GM23338 (cell line): ENCODE measurements around the gene MYG1. TPM values are rescaled to one million over a fixed set of nuclear protein-coding genes. Genes with fewer than 3 reads are reported as not detected.
A peak's percentile ranks its signal among the peaks of the same experiment; 100 is the strongest.

Source experiments
- ATAC-seq: fragments of 200-7000 bp; cut with Tn5 transposase; 3 replicates; pipeline ENCODE4 v1.9.1; 2020
- DNase-seq: peaks from one replicate; pipeline ENCODE4 v3.0.0-alpha.2; 2015; ENCODE audit warnings: low spot score
- H2AFZ ChIP-seq: fragments of 200-600 bp; sonication (generic); 2 replicates; pipeline ENCODE4 v1.8.0; 2016; ENCODE audit warnings: antibody characterized with exemption, mild to moderate bottlenecking, moderate library complexity
- H3F3A ChIP-seq: fragments of 200-600 bp; sonication (generic); replicated peaks from 2 replicates; pipeline ENCODE4 v1.8.0; 2017; ENCODE audit warnings: antibody characterized with exemption, mixed run types, low read depth
- H3K27ac ChIP-seq: fragments of 200-600 bp; sonication (generic); 2 replicates; pipeline ENCODE4 v1.6.1; 2016; ENCODE audit warnings: low read depth
- H3K27me3 ChIP-seq: fragments of 200-600 bp; sonication (generic); 2 replicates; pipeline ENCODE4 v1.8.0; 2016; ENCODE audit warnings: mild to moderate bottlenecking, mixed run types, moderate library complexity; ENCODE audit not compliant: insufficient read depth
- H3K36me3 ChIP-seq: fragments of 200-600 bp; sonication (generic); 2 replicates; pipeline ENCODE4 v1.8.0; 2016; ENCODE audit warnings: mild to moderate bottlenecking; ENCODE audit not compliant: insufficient read depth
- H3K4me1 ChIP-seq: fragments of 200-600 bp; sonication (generic); 2 replicates; pipeline ENCODE4 v1.8.0; 2016; ENCODE audit warnings: mild to moderate bottlenecking, moderate library complexity; ENCODE audit not compliant: insufficient read depth
- H3K4me2 ChIP-seq: fragments of 200-600 bp; sonication (generic); 2 replicates; pipeline ENCODE4 v1.7.1; 2017; ENCODE audit warnings: mixed run types
- H3K4me3 ChIP-seq: fragments of 200-600 bp; sonication (generic); 2 replicates; pipeline ENCODE4 v1.6.1; 2016; ENCODE audit warnings: mixed run types
- H3K79me2 ChIP-seq: fragments of 200-600 bp; sonication (generic); replicated peaks from 2 replicates; pipeline ENCODE4 v1.8.0; 2017; ENCODE audit warnings: mild to moderate bottlenecking; ENCODE audit not compliant: insufficient read depth
- H3K9me2 ChIP-seq: fragments of 200-600 bp; sonication (generic); 2 replicates; pipeline ENCODE4 v1.8.0; 2017; ENCODE audit not compliant: insufficient read depth
- H4K20me1 ChIP-seq: fragments of 200-600 bp; sonication (generic); replicated peaks from 2 replicates; pipeline ENCODE4 v1.8.0; 2017; ENCODE audit warnings: mild to moderate bottlenecking; ENCODE audit not compliant: insufficient read depth
- H3K27ac Mint-ChIP-seq: 2 replicates; pipeline ENCODE4 v1.8.0; 2020; ENCODE audit warnings: inconsistent platforms, mild to moderate bottlenecking, moderate library complexity, mixed read lengths
- H3K27me3 Mint-ChIP-seq: 3 replicates; pipeline ENCODE4 v1.8.0; 2022; ENCODE audit warnings: low read depth, mild to moderate bottlenecking, moderate library complexity, mixed read lengths, inconsistent platforms; ENCODE audit not compliant: insufficient read depth, poor library complexity
- H3K36me3 Mint-ChIP-seq: 3 replicates; pipeline ENCODE4 v1.8.0; 2021; ENCODE audit warnings: low read depth, mild to moderate bottlenecking, inconsistent platforms, moderate library complexity, mixed read lengths
- H3K4me1 Mint-ChIP-seq: 3 replicates; pipeline ENCODE4 v1.8.0; 2020; ENCODE audit warnings: mild to moderate bottlenecking, inconsistent platforms, mixed read lengths
- H3K4me3 Mint-ChIP-seq: 3 replicates; pipeline ENCODE4 v1.8.0; 2021; ENCODE audit warnings: moderate library complexity, mild to moderate bottlenecking, inconsistent platforms, mixed read lengths
- H3K9me3 Mint-ChIP-seq: 3 replicates; pipeline ENCODE4 v1.8.0; 2020; ENCODE audit warnings: moderate library complexity, mild to moderate bottlenecking, inconsistent platforms, mixed read lengths
- CREB1 ChIP-seq: fragments of 250-450 bp; sonication (Bioruptor Pico); IDR thresholded peaks from 2 replicates; pipeline ENCODE4 v1.5.0; 2020; ENCODE audit warnings: low read depth, mild to moderate bottlenecking, moderate library complexity
- CTCF ChIP-seq, 2 experiments: fragments of 200-600 bp in 1 of 2; sonication (generic) in 1 of 2; conservative IDR thresholded peaks; 2 replicates each; pipeline versions ENCODE4 v1.5.1 to v1.6.1; 2016 to 2017; ENCODE audit warnings: antibody characterized with exemption in 2 of 2, low read depth in 2 of 2, mild to moderate bottlenecking in 2 of 2, moderate library complexity in 1 of 2
- EZH2 ChIP-seq: fragments of 200-600 bp; sonication (generic); IDR thresholded peaks from one replicate; pipeline ENCODE4 v1.8.0; 2017; ENCODE audit warnings: antibody characterized with exemption, mild to moderate bottlenecking, low read depth; ENCODE audit not compliant: unreplicated experiment
- JUNB ChIP-seq: IDR thresholded peaks from one replicate; pipeline ENCODE4 v1.6.1; 2016; ENCODE audit warnings: antibody characterized with exemption; ENCODE audit not compliant: unreplicated experiment
- NANOG ChIP-seq: IDR thresholded peaks from 2 replicates; pipeline ENCODE4 v1.6.1; 2016; ENCODE audit warnings: antibody characterized with exemption, borderline replicate concordance
- POLR2AphosphoS5 ChIP-seq: IDR thresholded peaks from 2 replicates; pipeline ENCODE4 v1.6.1; 2016; ENCODE audit warnings: antibody characterized with exemption, low read depth
- REST ChIP-seq: IDR thresholded peaks from one replicate; pipeline ENCODE4 v1.6.1; 2018; ENCODE audit warnings: antibody characterized with exemption; ENCODE audit not compliant: unreplicated experiment
- STAT1 ChIP-seq: IDR thresholded peaks from one replicate; pipeline ENCODE4 v1.6.1; 2016; ENCODE audit warnings: antibody characterized with exemption; ENCODE audit not compliant: unreplicated experiment
- ZNF114 ChIP-seq: fragments of 250-450 bp; sonication (Bioruptor Pico); IDR thresholded peaks from 2 replicates; pipeline ENCODE4 v1.5.0; 2020; ENCODE audit warnings: mild to moderate bottlenecking, moderate library complexity
- ZNF331 ChIP-seq: fragments of 250-450 bp; sonication (Bioruptor Pico); IDR thresholded peaks from 2 replicates; pipeline ENCODE4 v1.5.0; 2020; ENCODE audit warnings: low read depth, mild to moderate bottlenecking, moderate library complexity
- polyA plus RNA-seq: library from polyadenylated mRNA; unstranded; fragments of >200 nt; fragmentation: Nextera tagmentation; extraction: Ambion mirVana; gene quantifications from 2 replicates; pipeline ENCODE4 v1.2.1, GENCODE V29; 2016
- total RNA-seq: library from RNA; depleted of rRNA; stranded (reverse); fragments of >200 nt; shearing (Covaris generic); gene quantifications from 2 replicates; pipeline ENCODE4 v1.2.3, GENCODE V29; 2014
- TF ChIP-seq, protein P1 (sequence below): IDR thresholded peaks from 2 replicates; pipeline ENCODE4 v1.6.1; 2016; ENCODE audit warnings: antibody characterized with exemption

The MYG1 gene
- total and polyA plus RNA-seq, 2 experiments from 2014 or later = 66.5 to 94.2 TPM

DNA sequence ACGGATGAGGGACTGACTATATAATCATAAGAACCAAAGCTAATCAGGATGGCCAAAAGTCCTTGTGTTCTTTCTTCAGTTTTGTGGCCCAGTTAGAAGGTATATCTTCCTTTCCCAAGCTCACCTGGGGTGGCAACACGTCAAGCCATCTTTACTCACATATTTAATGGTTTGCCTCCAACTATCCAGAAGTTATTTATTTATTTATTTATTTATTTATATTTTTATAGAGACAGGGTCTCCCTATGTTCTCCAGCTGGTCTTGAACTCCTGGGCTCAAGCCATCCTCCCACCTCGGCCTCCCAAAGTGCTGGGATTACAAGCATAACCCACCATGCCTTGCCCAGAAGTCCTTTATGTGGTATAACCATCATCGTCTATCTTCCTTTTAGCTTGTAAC lies 48.4 kb downstream of the MYG1 start (continued):
- TF ChIP-seq REST = no peak
- no peak for TF ChIP-seq ZNF114 (CRISPR knock-in tag)
- TF ChIP-seq EZH2 = no peak
- no peak for TF ChIP-seq CREB1 (CRISPR knock-in tag)
- no peak for TF ChIP-seq ZNF331
- no peak for TF ChIP-seq POLR2AphosphoS5
- TF ChIP-seq STAT1 = no peak
- TF ChIP-seq NANOG = no peak
- no peak for TF ChIP-seq CTCF (conservative IDR thresholded peaks at IDR 0.05; ENCODE audit: low read depth in 2 of 2)
- TF ChIP-seq, protein P1, sequence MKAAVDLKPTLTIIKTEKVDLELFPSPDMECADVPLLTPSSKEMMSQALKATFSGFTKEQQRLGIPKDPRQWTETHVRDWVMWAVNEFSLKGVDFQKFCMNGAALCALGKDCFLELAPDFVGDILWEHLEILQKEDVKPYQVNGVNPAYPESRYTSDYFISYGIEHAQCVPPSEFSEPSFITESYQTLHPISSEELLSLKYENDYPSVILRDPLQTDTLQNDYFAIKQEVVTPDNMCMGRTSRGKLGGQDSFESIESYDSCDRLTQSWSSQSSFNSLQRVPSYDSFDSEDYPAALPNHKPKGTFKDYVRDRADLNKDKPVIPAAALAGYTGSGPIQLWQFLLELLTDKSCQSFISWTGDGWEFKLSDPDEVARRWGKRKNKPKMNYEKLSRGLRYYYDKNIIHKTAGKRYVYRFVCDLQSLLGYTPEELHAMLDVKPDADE = no peak
- TF ChIP-seq JUNB = no peak

DNA sequence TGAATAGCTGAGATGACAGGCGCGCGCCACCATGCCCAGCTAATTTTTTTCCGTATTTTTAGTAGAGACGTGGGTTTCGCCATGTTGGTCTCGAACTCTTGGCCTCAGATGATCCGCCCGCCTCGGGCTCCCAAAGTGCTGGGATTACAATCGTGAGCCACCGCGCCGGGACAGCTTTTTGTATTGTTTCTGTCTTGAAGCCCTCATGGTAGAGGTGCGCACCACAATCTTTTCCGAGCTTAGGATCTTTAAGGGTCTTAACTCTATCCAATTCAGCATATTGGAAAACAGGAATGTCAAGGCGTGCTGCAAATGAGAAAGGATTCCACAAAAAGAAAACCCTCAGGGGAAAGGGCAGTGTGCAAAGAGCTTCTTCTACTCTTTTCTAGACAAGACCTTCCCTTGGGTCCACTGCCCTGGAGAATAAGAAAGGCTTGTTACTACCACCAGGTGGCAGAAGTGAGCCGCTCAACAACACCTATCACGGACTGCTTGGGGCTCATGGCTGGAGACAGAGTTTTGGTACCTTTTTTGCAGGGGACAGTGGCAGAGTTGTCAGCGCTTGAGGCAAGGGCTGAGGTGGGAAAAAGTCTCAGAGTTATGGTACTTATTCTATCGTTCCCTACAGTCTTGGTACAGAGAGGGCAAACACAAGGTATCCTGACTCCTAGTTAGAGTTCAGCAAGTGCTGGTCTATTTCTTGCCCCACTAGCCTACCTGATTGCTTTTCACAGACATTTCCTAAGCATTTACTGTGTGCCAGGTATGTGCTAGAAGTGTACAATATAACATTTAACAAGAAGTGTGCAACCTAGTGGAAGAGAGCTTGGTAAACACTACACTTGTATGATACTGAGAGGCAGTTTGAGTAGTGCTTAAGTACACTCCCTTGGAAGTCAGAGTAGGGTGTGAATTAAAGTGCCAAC lies 53.1 kb downstream of the MYG1 start:
- Histone ChIP-seq H2AFZ (peak overlapping the region; percentile 44), H3K4me3 (no peak overlapping the region), H3K4me1 (no peaks in the 10 kb centered on the region), H4K20me1 (no peaks in the 10 kb centered on the region), H3K27ac (no peak overlapping the region), H3K36me3 (no peaks in the 10 kb centered on the region), H3F3A (no peaks in the 10 kb centered on the region), H3K27me3 (no peaks in the 10 kb centered on the region), H3K79me2 (no peaks in the 10 kb centered on the region), H3K9me2 (no peaks in the 10 kb centered on the region), H3K4me2 (no peak overlapping the region)
- ATAC-seq (peak; percentile 99), DNase-seq (peak; percentile 95)
- TF ChIP-seq CTCF (conservative IDR thresholded peaks at IDR 0.05; ENCODE audit: low read depth in 2 of 2) (peak; percentile 96 to 99), ZNF114 (CRISPR knock-in tag) (no peak)
- peaks cover 4% of the 10 kb centered on the region; the same call in 2 of the 3 replicates for H3K4me1 Mint-ChIP-seq
- H3K9me3 Mint-ChIP-seq = no peaks in the 10 kb centered on the region
- no peak overlapping the region for H3K4me3 Mint-ChIP-seq
- H3K36me3 Mint-ChIP-seq = no peaks in the 10 kb centered on the region
- H3K27ac Mint-ChIP-seq = no peak overlapping the region
- no peaks in the 10 kb centered on the region for H3K27me3 Mint-ChIP-seq
